ENCODE results near the gene POLR1C.

GRCh38 chr6:43478008-43478372 is 38.9 kb upstream of the POLR1C start:
- TF ChIP-seq USF2 (IDR thresholded peaks at IDR 0.05; ENCODE audit: borderline replicate concordance, low read depth, low read length), result no peak
- no peak for TF ChIP-seq CTCF (IDR thresholded peaks at IDR 0.05 in 2 of 3, conservative IDR thresholded peaks at IDR 0.05 in 1 of 3; ENCODE audit: control insufficient read depth in 2 of 3, extremely low read depth in 1 of 3, insufficient read depth in 1 of 3, low read depth in 3 of 3, low read length in 3 of 3)
- no peak for TF ChIP-seq SRF (IDR thresholded peaks at IDR 0.05; ENCODE audit: low read depth in 2 of 2, low read length in 2 of 2)
- TF ChIP-seq EZH2 (IDR thresholded peaks at IDR 0.05; ENCODE audit: borderline replicate concordance, control insufficient read depth, low read depth, low read length), result no peak
- no peak for TF ChIP-seq NR2C2 (IDR thresholded peaks at IDR 0.05; ENCODE audit: borderline replicate concordance, control insufficient read depth, insufficient read length, low read depth)
- no peak for TF ChIP-seq EP300 (IDR thresholded peaks at IDR 0.05; ENCODE audit: borderline replicate concordance in 1 of 2, control insufficient read depth in 1 of 2, low read depth in 2 of 2, low read length in 2 of 2)
- no peak for TF ChIP-seq JUND (IDR thresholded peaks at IDR 0.05; ENCODE audit: low read depth, low read length)
- TF ChIP-seq YY1 (IDR thresholded peaks at IDR 0.05; ENCODE audit: low read depth, low read length), result no peak
- no peak for TF ChIP-seq SP1 (IDR thresholded peaks at IDR 0.05; ENCODE audit: low read depth, low read length)
- no peak for TF ChIP-seq SIN3A (IDR thresholded peaks at IDR 0.05; ENCODE audit: low read depth, low read length)
- TF ChIP-seq HDGF (IDR thresholded peaks at IDR 0.05), result no peak

All from GM12878 (cell line).